GM18498 (cell line): ENCODE results near the gene ZNHIT6.
"Not testable (repeated sequence)": the region's sequence is repeated elsewhere in the genome, so short reads cannot be mapped to it uniquely, and the experiment has no call there.

ENCODE experiments used
- ATAC-seq: cut with Tn5 transposase; IDR thresholded peaks from one replicate; pipeline ENCODE4 v1.9.1; 2021; ENCODE audit warnings: mild to moderate bottlenecking, moderate library complexity; ENCODE audit not compliant: unreplicated experiment

The ZNHIT6 gene, protein sequence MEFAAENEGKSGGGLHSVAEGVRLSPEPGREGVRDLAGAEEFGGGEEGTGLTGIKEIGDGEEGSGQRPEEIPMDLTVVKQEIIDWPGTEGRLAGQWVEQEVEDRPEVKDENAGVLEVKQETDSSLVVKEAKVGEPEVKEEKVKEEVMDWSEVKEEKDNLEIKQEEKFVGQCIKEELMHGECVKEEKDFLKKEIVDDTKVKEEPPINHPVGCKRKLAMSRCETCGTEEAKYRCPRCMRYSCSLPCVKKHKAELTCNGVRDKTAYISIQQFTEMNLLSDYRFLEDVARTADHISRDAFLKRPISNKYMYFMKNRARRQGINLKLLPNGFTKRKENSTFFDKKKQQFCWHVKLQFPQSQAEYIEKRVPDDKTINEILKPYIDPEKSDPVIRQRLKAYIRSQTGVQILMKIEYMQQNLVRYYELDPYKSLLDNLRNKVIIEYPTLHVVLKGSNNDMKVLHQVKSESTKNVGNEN

DNA sequence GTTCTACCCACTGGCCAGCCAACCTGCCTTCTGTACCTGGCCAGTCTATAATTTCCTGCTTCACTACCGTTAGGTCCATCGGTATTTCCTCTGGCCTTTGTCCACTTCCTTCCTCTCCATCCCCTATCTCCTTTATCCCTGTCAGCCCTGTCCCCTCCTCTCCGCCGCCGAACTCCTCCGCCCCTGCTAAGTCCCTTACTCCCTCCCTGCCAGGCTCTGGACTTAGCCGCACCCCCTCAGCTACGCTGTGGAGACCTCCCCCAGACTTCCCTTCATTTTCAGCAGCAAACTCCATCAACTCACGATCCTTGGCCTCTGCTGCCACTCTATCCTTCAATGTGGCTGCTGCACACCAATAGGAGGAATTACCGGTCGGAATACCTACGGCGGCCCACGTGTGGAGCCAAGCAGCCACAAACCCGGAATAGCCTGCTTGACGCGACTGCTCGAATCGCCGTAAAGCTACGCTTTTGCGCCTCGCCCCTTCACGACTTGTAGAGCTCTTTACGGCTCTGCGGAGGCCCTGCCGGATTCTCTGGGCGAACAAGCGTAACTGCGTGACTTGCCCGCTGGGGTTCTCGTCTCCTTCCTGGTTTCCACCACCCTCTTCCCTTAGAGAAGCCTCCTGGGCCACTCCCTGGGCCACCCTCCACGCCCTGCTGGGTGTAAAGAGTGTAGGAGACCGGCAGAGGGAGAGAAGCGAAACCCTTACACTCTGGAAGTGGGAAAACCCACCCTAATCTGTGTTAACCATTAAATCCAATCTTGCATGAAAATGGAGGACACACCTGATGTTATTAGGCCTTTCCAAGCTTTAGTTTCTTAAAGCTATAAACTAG lies at the start of gene ZNHIT6:
Gene ZNHIT6, minus strand, starts transcription at position 444 of the 839 bp plus-strand sequence. Its CDS starts 149 bp downstream, at position 295.
- ATAC-seq, result peak; percentile 91

DNA sequence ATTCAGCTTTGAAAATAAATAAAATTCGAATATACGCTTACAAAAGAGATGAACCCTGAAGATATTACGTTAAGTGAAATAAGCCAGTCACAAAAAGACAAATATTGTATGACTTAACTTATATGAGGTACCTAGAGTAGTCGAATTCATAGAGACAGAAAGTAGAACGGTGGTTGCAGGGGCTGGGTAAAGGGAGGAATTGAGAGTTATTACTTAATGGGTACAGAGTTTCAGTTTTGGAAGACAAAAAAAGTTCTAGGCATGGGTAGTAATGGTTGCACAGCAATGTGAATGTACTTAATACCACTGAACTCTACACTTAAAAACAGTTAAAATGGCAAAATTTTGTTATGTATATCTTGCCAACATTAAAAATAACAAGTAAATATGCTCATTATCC lies 48.6 kb upstream of the ZNHIT6 start:
- peak; percentile 58 for ATAC-seq

DNA sequence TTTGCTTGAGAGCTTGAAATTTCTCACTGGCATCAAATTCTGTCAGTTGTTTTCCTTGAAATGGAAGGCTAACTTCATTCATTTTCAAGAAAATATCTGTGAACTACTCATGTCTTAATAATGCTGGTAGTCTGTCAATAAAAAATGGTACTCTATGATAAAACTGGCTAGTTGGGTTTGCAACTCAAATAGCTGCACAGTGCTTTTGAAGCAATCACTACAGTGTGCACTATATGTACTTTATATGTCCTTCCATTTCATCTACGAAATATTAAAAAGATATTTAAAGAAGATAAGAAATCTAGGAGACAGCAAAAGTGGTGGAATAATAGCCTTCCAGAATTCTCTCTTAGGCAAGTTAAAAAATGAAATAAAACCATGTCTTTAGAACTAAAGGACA lies 39.9 kb upstream of the ZNHIT6 start:
- no peak for ATAC-seq

DNA sequence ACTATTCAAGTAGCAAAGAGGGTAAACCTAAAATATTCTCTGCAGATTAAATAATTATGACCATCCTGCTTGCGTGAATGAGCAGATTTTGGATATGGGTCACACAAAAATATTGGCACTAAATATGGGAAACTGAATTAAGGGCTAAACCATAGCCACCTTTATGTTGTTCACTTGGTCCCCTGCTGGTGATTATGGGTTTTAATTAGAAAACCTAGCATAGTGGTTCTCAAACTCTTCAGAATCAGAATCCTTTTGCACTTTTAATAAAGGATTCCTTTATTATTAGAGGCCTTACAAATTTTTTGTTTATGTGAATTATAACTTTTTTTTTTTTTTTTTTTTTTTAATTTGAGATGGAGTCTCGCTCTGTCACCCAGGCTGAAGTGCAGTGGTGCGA lies 38.5 kb upstream of the ZNHIT6 start:
- ATAC-seq, result no peak

DNA sequence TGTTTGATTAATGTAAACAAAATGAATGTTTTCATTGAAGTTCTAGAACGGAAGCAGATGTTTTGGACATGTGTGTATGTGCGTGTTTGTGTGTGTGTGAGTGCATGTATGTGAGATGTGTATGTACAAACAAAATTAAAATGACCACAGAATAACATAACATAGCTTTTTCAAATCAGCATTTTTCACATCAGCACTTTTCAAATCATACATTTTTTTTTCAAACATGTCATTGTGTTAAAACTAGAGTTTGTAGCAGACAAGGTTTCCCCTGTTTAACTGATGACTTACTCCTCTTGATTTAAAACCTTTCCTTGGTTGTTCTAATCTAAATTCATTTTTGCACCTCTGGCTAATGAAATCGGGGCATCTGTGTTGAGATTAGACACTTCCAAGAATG lies 35.6 kb upstream of the ZNHIT6 start:
- ATAC-seq, result no peak

DNA sequence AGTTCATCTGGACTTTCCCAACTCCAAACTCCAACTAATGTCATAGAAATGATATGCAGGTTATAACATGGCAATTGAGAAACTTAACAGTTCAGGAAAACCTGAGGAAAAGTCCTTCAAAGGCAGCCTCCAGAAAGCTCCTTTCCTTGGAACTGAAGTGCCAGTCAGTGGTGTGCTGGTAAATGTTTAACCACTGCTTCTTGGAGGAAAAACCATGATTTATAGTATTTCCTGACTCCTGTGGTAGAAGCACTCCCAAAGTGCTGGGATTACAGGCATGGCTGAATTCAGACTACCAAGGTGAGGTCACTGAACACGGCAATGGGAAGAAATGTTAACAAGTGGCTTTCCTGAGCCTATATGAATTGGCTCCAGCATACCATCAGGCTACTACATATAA lies 26.7 kb upstream of the ZNHIT6 start:
- no peak for ATAC-seq

DNA sequence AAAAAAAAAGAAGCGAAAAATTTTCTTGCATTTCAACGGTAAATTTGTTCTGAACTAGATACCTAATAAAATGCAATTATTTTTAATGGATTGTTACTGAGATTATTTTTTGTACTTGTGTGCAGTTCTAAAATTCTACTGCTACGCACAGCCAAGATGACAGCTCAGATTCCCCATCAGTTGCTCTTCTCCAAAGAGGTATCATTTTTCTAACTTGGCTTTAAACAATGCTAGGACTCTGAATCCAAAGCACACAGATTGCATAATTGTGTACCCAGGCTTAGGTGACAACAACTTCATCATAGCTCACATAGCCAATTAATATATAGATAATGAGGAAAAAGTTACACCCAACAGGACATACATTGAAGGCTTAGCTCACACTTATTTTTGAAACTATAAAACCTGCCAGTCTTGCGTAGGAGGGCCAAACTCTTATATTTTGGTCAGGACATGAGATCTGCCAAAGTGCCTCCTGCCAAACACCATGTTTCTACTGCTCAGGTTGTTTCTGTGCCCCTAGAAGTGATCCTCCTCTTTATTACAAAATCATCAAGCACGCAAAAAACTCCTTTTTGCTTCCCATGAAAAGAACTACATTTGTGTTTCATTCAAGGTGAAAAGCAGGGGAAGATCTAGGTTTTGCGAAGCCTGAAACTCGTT lies 10.6 kb upstream of the ZNHIT6 start:
- ATAC-seq, result no peak

DNA sequence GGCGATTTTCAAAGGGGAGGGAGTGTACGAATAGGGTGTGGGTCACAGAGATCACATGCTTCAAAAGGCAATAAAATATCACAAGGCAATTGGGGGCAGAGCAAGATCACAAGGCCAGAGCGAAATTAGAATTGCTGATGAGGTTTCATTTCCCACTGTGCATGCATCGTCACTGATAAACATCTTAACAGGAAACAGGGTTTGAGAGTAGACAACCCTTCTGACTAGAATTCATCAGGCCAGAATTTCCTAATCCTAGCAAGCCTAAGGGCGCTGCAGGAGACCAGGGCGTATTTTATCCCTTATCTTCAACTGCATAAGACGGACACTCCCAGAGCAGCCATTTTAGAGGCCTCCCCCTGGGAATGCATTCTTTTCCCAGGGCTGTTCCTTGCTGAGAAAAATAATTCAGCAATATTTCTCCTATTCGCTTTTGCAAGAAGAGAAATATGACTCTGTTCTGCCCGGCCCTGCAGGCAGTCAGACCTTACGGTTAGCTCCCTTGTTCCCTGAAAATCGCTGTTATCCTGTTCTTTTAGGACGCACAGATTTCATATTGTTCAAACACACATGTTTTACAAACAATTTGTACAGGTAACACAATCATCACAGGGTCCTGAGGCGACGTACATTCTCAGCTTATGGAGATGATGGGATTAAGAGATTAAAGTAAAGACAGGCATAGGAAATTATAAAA lies 6.3 kb upstream of the ZNHIT6 start:
- ATAC-seq, result not testable (repeated sequence)

DNA sequence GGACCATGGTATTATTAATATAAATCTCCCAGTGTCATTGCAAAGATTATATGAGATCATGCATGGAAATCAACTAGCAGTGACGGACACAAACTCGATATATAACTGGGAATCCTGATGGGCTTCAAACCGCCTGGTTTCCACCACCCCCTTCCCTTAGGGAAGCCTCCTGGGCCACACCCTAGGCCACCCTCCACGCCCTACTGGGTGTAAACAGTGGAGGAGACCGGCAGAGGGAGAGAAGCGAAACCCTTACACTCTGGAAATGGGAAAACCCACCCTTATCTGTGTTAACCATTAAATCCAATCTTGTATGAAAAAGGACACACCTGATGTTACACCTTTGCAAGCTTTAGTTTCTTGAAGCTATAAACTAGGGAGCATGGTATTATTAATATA lies 595 bp upstream of the ZNHIT6 start:
- ATAC-seq, result no peak

DNA sequence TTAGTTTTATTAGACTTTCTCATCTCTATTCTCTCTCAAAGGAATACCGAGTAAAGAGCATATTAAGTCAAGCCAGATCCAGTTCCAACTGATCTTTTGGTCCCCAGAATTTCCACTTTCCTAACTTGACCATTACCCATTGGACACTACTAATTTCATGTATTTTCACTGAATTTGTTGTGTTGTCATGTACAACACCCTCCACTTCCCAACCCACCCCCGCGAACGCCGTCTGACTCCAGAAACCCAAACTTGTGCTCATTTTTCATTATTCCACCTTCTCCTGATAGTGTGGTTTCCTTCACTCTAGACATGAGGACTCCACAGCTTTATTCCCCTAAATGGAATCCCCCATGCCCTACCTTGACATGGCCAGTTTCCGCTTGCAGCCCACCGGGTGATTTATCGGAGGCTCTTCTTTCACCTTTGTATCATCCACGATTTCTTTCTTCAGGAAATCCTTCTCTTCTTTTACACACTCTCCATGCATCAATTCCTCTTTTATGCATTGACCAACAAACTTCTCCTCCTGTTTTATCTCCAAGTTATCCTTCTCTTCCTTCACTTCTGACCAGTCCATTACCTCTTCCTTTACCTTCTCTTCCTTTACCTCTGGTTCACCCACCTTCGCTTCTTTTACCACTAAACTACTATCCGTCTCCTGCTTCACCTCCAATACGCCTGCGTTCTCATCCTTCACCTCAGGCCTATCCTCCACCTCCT lies 805 bp downstream of the ZNHIT6 start:
- no peak for ATAC-seq

DNA sequence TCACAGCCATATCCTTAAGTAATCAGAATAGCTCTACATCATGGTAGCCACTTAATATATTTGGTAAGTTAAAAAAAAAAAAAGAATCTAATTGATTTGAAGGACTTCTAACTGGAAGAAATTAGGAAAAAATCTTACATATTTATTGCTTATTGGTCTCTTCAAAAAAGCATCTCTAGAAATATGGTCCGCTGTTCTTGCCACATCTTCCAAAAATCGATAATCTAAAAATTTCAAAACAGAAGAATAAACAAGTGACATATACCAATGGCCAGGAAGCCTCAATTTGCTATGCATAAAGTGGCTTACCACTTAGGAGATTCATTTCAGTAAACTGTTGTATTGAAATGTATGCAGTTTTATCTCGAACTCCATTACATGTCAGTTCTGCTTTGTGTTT lies 2.3 kb downstream of the ZNHIT6 start:
- no peak for ATAC-seq

DNA sequence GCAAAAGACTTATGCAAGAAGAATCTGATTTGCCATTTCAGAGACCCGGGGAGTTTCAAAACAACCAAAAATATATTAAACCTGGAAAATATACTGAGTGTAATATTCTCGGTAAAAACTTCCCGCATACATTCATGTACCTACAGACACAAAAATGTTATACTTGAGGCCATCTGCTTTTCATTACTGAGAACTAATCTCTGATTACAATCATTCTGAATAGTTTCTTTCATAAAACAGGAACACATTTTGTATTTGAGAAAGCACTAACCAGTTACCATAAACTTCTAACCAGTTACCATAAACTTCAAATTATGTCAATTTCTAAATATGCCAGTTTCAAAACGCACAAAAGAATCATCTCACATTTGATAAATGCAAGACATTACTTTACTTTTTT lies 7.8 kb downstream of the ZNHIT6 start:
- ATAC-seq, result no peak

DNA sequence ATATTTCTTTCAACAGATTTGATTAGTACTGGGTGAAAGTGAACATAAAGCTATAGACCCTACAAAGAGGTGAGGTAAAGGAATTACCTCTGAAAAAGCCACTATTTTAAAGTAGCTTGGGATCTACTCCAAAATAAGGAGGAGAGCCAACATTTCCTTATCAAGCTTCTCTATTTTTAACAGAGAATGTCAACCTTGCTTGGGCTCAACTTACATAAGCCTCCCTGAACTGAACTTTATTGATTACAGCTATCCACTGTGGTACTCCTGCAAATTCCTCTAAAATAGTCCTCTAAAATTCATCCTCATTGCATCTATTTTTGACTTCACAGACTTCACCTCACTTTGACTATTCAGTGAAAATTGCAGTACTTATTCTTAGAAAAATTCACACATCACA lies 10.3 kb downstream of the ZNHIT6 start:
- no peak for ATAC-seq

DNA sequence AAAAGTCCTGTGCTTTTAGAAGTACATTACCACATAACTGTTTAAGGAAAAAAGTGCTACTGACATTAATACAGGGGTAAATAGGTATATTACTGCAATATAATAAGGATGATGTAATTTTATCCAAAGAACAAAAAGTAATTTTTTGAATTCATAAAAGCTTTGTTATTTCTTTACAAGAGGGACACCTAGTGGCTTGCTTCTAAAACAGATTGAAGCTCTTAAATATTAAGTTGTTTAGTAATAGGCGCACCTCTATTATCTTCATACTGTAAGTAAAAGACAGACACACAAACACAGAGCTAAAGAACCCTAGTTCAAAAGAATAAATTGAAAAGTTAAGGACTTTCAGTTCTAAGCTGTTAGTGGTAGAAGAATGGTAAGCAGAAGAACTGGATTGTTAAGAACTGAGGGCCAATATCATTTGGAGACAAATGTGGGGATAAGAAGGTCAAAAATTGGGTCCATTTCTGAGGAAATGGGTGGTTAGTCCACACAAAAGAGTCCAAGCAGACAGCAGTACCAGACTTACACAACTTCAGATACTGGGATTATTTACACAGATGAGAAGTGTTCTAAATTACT lies 15.4 kb downstream of the ZNHIT6 start:
- ATAC-seq, result no peak

DNA sequence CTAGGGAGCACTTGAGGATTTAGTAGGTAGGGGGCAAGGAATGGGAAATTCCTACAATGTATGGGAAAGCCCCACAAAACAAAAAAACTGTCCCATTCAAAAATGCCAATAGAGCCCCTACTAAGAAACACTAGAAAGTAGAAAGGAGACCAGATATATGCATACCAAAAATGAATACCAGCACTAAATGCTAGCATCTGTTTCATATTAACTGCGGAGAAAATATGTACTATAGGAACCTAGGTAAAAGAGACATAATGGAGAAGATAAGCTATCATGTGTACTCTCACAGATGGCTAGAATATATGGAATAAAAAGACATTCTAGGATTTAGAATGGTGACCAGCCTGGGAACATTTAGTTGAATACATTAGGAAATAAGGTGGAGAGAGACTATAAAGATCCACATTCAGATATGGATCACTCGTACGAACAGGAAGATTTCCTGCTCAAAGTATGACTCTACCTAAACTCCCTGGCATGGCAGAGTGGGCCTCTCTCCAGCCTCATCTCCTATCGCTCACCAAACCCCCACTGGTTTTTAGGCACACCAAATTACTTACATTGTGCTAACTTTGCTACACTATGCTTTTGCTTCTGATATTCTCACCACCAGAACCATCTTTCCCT lies 18.3 kb downstream of the ZNHIT6 start:
- no peak for ATAC-seq

DNA sequence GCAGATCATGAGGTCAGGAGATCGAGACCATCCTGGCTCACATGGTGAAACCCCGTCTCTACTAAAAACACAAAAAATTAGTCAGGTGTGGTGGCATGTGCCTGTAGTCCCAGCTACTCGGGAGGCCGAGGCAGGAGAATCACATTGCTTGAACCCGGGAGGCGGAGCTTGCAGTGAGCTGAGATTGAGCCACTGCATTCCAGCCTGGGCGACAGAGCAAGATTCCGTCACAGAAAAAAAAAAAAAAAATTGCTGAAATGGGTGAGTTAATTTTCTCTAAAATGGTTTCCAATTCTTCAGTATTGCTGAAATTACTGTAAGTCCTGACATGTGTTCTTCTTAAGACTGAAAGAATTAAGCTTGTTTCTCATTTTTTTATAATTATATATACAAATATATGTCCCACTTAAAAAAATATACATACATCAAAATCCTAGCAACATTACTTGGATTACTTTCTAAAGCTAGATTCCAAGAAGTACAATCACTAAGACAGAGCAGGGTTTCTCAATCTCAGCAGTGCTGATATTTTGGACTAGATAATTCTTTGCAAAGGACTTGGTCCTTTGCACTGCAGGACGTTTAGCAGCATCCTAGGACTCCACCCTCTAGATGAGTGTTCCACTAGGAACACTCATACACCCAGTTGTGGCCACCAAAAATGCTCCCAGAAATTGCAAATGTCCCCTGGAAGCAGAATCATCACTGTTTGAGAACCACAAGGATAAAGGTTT lies 24.8 kb downstream of the ZNHIT6 start:
- ATAC-seq, result no peak

DNA sequence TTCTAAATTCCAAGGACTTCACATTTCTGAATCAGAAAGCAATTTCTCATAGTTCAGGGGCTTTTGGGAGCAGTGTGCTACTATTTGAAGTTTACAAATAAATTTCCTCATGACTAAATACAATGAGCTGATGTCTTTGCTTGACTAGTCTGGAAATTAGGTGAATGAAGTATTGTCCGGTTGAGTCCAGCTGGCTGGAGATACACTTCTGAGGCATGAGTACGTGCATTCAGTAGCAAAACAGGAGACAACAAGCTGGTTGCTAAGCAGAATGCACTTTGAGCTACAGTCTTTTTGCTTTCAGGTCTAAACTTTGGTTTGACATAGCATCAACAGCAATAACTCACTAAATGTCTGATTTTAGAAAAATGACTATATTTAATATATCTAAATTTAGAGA lies 27.1 kb downstream of the ZNHIT6 start:
- ATAC-seq, result no peak

DNA sequence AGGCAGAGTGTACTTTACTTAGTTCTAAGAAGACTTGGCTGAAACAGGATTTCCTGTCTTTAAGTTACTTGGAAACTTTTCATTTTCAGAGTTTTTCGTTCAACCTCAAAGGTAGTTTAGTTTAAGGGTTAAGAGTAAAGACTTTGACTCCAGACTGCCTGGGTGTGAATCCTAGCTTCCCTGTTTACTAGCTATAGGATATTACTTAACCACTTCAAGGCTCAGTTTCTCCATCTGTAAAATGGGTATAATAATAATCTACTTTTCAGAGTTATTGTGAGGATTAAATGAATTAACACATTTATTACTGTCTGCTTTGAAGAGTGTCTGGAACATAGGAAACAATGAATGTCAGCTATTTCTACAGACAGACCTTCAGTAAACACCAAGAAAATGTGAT lies 30.0 kb downstream of the ZNHIT6 start:
- no peak for ATAC-seq

DNA sequence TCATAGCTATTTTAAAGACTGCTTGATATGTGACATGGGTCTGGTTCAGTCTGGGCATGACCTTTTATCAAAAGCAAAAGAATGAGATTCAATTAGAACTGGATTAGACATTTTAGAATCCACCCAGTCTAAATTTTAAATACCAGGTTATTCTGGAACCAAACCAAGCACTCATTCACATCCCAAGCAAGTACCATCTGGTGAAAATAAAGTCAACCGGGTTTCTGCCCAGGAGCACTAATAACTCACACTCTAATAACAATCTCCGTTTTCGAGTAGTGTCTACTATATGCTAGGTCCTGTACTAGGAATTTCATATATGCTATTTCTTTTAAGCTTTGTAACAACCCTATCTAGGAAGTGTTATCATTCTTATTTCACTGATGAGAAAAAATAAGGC lies 30.6 kb downstream of the ZNHIT6 start:
- ATAC-seq, result no peak
